Measurements from ENCODE around the gene NTRK2.

- TF ChIP-seq CTCF (IDR thresholded peaks at IDR 0.05), result no peak
- no peak for TF ChIP-seq EP300 (IDR thresholded peaks at IDR 0.05)
- TF ChIP-seq POLR2A (IDR thresholded peaks at IDR 0.05), result no peak
- TF ChIP-seq POLR2AphosphoS5 (IDR thresholded peaks at IDR 0.05), result no peak
Measured at GRCh38 chr9:84731696-84732095, 62.2 kb downstream of the NTRK2 start.
